H9 (cell line): ENCODE measurements around the gene A2ML1. TPM values are rescaled to one million over a fixed set of nuclear protein-coding genes. Genes with fewer than 3 reads are reported as not detected.

Source experiments
- DNase-seq: peaks from one replicate; pipeline ENCODE4 v3.0.0-alpha.2; 2017
- H2AFZ ChIP-seq: one replicate; pipeline ENCODE4 v1.6.1; 2013; ENCODE audit warnings: mild to moderate bottlenecking, low read length, control low read depth, moderate library complexity
- H2AK5ac ChIP-seq: 2 replicates; pipeline ENCODE4 v1.6.1; 2013; ENCODE audit warnings: low read length, control low read depth, mixed read lengths; ENCODE audit not compliant: insufficient read length
- H2BK120ac ChIP-seq: one replicate; pipeline ENCODE4 v1.6.1; 2013; ENCODE audit warnings: low read depth, mild to moderate bottlenecking, low read length, control low read depth, inconsistent platforms; ENCODE audit not compliant: poor library complexity, severe bottlenecking
- H2BK12ac ChIP-seq: 2 replicates; pipeline ENCODE4 v1.6.1; 2013; ENCODE audit warnings: low read length, control low read depth, mixed read lengths, low read depth; ENCODE audit not compliant: insufficient read length
- H2BK15ac ChIP-seq: 2 replicates; pipeline ENCODE4 v1.6.1; 2013; ENCODE audit warnings: low read depth, low read length, control low read depth
- H2BK20ac ChIP-seq: one replicate; pipeline ENCODE4 v1.6.1; 2013; ENCODE audit warnings: low read depth, mild to moderate bottlenecking, low read length, control low read depth, inconsistent platforms; ENCODE audit not compliant: poor library complexity, severe bottlenecking
- H2BK5ac ChIP-seq: 2 replicates; pipeline ENCODE4 v1.6.1; 2013; ENCODE audit warnings: low read length, control low read depth, mixed read lengths; ENCODE audit not compliant: insufficient read length
- H3K14ac ChIP-seq: 2 replicates; pipeline ENCODE4 v1.6.1; 2013; ENCODE audit warnings: low read length, control low read depth; ENCODE audit not compliant: insufficient read depth
- H3K18ac ChIP-seq: 2 replicates; pipeline ENCODE4 v1.6.1; 2013; ENCODE audit warnings: low read depth, mild to moderate bottlenecking, mixed read lengths, low read length, control low read depth; ENCODE audit not compliant: insufficient read length
- H3K23ac ChIP-seq: 2 replicates; pipeline ENCODE4 v1.6.1; 2013; ENCODE audit warnings: low read length, control low read depth, mixed read lengths, low read depth; ENCODE audit not compliant: insufficient read length
- H3K23me2 ChIP-seq: 2 replicates; pipeline ENCODE4 v1.6.1; 2013; ENCODE audit warnings: low read depth, mild to moderate bottlenecking, mixed read lengths, low read length, control low read depth; ENCODE audit not compliant: insufficient read length, poor library complexity, severe bottlenecking
- H3K27ac ChIP-seq: 2 replicates; pipeline ENCODE4 v1.5.1; 2013; ENCODE audit warnings: low read length, control low read depth, mixed read lengths, low read depth; ENCODE audit not compliant: insufficient read length
- H3K27me3 ChIP-seq: 2 replicates; pipeline ENCODE4 v1.6.1; 2013; ENCODE audit warnings: low read length, control low read depth, inconsistent platforms; ENCODE audit not compliant: insufficient read depth
- H3K4ac ChIP-seq: 2 replicates; pipeline ENCODE4 v1.6.1; 2013; ENCODE audit warnings: low read depth, mild to moderate bottlenecking, control low read depth, inconsistent platforms, low read length, moderate library complexity
- H3K4me1 ChIP-seq: 2 replicates; pipeline ENCODE4 v1.6.1; 2013; ENCODE audit warnings: low read length, control low read depth, inconsistent platforms; ENCODE audit not compliant: insufficient read depth
- H3K4me2 ChIP-seq: 2 replicates; pipeline ENCODE4 v1.6.1; 2013; ENCODE audit warnings: low read length, control low read depth, mixed read lengths; ENCODE audit not compliant: insufficient read length, insufficient read depth
- H3K56ac ChIP-seq: 2 replicates; pipeline ENCODE4 v1.6.1; 2013; ENCODE audit warnings: low read depth, mild to moderate bottlenecking, mixed read lengths, low read length, control low read depth; ENCODE audit not compliant: insufficient read length
- H3K79me1 ChIP-seq: 2 replicates; pipeline ENCODE4 v1.6.1; 2013; ENCODE audit warnings: low read depth, mild to moderate bottlenecking, moderate library complexity, low read length, control low read depth, inconsistent platforms; ENCODE audit not compliant: insufficient read depth, poor library complexity, severe bottlenecking
- H3K79me2 ChIP-seq: 2 replicates; pipeline ENCODE4 v1.6.1; 2013; ENCODE audit warnings: low read length, control low read depth, inconsistent platforms; ENCODE audit not compliant: insufficient read depth
- H3K9ac ChIP-seq: 2 replicates; pipeline ENCODE4 v1.6.1; 2013; ENCODE audit warnings: low read length, control low read depth, mixed read lengths; ENCODE audit not compliant: insufficient read length; ENCODE audit errors: extremely low read depth
- H3K9me3 ChIP-seq: one replicate; pipeline ENCODE4 v1.6.1; 2013; ENCODE audit warnings: low read depth, low read length, inconsistent platforms; ENCODE audit not compliant: control insufficient read depth
- H3T11ph ChIP-seq: one replicate; pipeline ENCODE4 v1.6.1; 2013; ENCODE audit warnings: mild to moderate bottlenecking, low read length, control low read depth, inconsistent platforms
- H4K20me1 ChIP-seq: one replicate; pipeline ENCODE4 v1.6.1; 2013; ENCODE audit not compliant: control insufficient read depth, insufficient read length, insufficient read depth
- H4K5ac ChIP-seq: 2 replicates; pipeline ENCODE4 v1.6.1; 2013; ENCODE audit warnings: low read depth, mild to moderate bottlenecking, mixed read lengths, low read length, control low read depth; ENCODE audit not compliant: insufficient read length
- H4K8ac ChIP-seq: replicated peaks from 2 replicates; pipeline ENCODE4 v1.6.1; 2013; ENCODE audit warnings: low read length, control low read depth, mixed read lengths, low read depth; ENCODE audit not compliant: insufficient read length
- H4K91ac ChIP-seq: 2 replicates; pipeline ENCODE4 v1.6.1; 2013; ENCODE audit warnings: low read depth, mild to moderate bottlenecking, moderate library complexity, mixed read lengths, low read length, control low read depth; ENCODE audit not compliant: insufficient read length
- H3K27ac Mint-ChIP-seq, 3 experiments: 2 replicates in 2 of 3; 3 replicates in 1 of 3; pipeline ENCODE4 v1.8.0; 2020 to 2021; ENCODE audit warnings: mixed read lengths in 3 of 3, mild to moderate bottlenecking in 1 of 3, moderate library complexity in 1 of 3
- H3K27me3 Mint-ChIP-seq: 2 replicates; pipeline ENCODE4 v1.8.0; 2021; ENCODE audit warnings: low read depth, mild to moderate bottlenecking, moderate library complexity, mixed read lengths
- H3K36me3 Mint-ChIP-seq, 3 experiments: 2 replicates in 2 of 3; 3 replicates in 1 of 3; pipeline ENCODE4 v1.8.0; 2020 to 2021; ENCODE audit warnings: low read depth in 3 of 3, mixed read lengths in 3 of 3; ENCODE audit not compliant: insufficient read depth in 1 of 3
- H3K4me1 Mint-ChIP-seq, 2 experiments: 2 replicates each; pipeline ENCODE4 v1.8.0; 2020; ENCODE audit warnings: mixed read lengths in 2 of 2
- H3K4me3 Mint-ChIP-seq, 2 experiments: 2 replicates in 1 of 2; 3 replicates in 1 of 2; pipeline ENCODE4 v1.8.0; 2020 to 2021; ENCODE audit warnings: mild to moderate bottlenecking in 2 of 2, mixed read lengths in 2 of 2, moderate library complexity in 1 of 2
- H3K9me3 Mint-ChIP-seq, 2 experiments: 2 replicates in 1 of 2; 3 replicates in 1 of 2; pipeline ENCODE4 v1.8.0; 2020; ENCODE audit warnings: mild to moderate bottlenecking in 2 of 2, mixed read lengths in 2 of 2, moderate library complexity in 1 of 2
- CTCF ChIP-seq: fragments of 200-600 bp; sonication (generic); conservative IDR thresholded peaks from 3 replicates; pipeline ENCODE4 v1.8.0; 2021; ENCODE audit warnings: antibody characterized with exemption, mild to moderate bottlenecking
- WGBS: extraction: QIAGEN DNeasy Blood & Tissue Kit; methylation state at CpG from one replicate; pipeline ENCODE4 v1.1.7; 2013; ENCODE audit warnings: missing lambda C conversion rate, low lambda C conversion rate, mixed read lengths; ENCODE audit not compliant: insufficient read length; ENCODE audit errors: extremely low coverage; 5-methylcytosine and 5-hydroxymethylcytosine counted together
- total RNA-seq: library from RNA; stranded (reverse); gene quantifications from 2 replicates; pipeline ENCODE4 v1.2.1, GENCODE V29; 2021

A2ML1 gene
- total RNA-seq, 1 experiment from 2014 or later: 2.8 TPM

- Histone ChIP-seq H3K27me3 (no peaks in the 10 kb centered on the region), H2AK5ac (no peak overlapping the region), H3K27ac (no peak overlapping the region), H3K79me1 (no peaks in the 10 kb centered on the region), H2BK20ac (no peak overlapping the region), H3K4me2 (no peak overlapping the region), H3K9ac (no peak overlapping the region), H4K20me1 (no peaks in the 10 kb centered on the region), H3T11ph (no peak overlapping the region), H3K56ac (no peak overlapping the region), H3K14ac (no peak overlapping the region), H3K18ac (no peak overlapping the region), H3K23ac (no peak overlapping the region), H4K5ac (no peak overlapping the region), H4K91ac (no peak overlapping the region), H2BK12ac (no peak overlapping the region), H2AFZ (no peak overlapping the region), H3K9me3 (no peaks in the 10 kb centered on the region), H2BK120ac (no peak overlapping the region), H3K4ac (no peak overlapping the region), H3K4me1 (no peaks in the 10 kb centered on the region), H3K79me2 (no peaks in the 10 kb centered on the region), H2BK5ac (no peak overlapping the region), H4K8ac (no peak overlapping the region), H3K23me2 (no peaks in the 10 kb centered on the region), H2BK15ac (no peak overlapping the region)
- DNase-seq: no peak
- no peak overlapping the region for H3K4me3 Mint-ChIP-seq
- H3K9me3 Mint-ChIP-seq: no peaks in the 10 kb centered on the region
- H3K27ac Mint-ChIP-seq: peak overlapping the region in 1 of 3 experiments; percentile 71; a peak in 2 of 7 replicates
- H3K4me1 Mint-ChIP-seq: 0 out of 4 replicates have a peak, but pooled peaks cover 0 to under 1% of the 10 kb centered on the region in 2 experiments
- no peaks in the 10 kb centered on the region for H3K27me3 Mint-ChIP-seq
- H3K36me3 Mint-ChIP-seq: peaks cover 0 to 10% (median under 1%) of the 10 kb centered on the region in 3 experiments; a peak in 5 of 7 replicates
- no peak for TF ChIP-seq CTCF
- no CpG with 5 or more reads among the region's 11 CpGs for WGBS
Measured at GRCh38 chr12:8844665-8845064, 22.2 kb downstream of the A2ML1 start.
